DMS153 treated with DMSO at 0.1 percent for 48 hours (cell line): ENCODE measurements around the gene HASPIN.

Source experiments
- DNase-seq: peaks from one replicate; lab custom pipeline; 2025; ENCODE audit not compliant: unreplicated experiment; lab: John Stamatoyannopoulos, UW

The HASPIN gene

GRCh38 chr17:3762922-3763776, 39.4 kb downstream of the HASPIN start:
- DNase-seq, result no peak

GRCh38 chr17:3763777-3764170, 40.1 kb downstream of the HASPIN start:
- no peak for DNase-seq

DNA sequence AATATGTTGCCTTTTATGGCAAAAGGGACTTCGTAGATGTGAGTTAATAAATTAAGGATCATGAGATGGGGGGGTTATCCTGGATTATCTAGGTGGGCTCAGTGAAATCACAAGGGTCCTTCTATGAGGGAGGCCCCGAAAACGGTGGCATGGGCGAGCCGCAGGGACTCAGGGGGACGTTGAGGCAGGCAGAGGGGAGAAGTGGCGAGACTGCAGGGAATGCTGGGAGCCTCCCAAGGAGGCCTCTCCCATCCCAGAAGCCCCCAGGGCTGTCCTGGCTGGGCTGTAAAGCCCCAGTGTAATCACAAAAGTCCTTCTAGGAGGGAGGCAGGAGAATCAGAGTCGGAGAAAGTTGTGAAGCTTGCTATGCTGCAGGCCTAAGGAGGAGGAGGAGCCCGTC, 42.3 kb downstream of the HASPIN start:
- DNase-seq, result no peak

DNA sequence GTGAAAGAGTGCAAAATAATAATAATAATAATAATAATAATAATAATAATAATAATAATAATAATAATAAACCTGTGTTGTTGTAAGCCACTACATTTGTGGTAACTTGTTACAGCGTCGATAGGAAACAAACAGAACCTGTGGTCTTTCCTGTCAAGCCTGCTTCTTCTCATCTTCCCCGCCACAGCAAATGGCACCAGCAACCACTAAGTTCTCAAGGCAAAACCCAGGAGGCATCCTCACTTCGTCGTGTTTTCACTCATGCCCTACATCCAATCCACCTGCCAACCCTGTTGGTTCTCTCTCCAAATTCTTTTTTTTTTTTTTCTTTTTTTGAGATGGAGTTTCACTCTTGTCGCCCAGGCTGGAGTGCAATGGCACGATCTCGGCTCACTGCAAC, 43.1 kb downstream of the HASPIN start:
- no peak for DNase-seq

DNA sequence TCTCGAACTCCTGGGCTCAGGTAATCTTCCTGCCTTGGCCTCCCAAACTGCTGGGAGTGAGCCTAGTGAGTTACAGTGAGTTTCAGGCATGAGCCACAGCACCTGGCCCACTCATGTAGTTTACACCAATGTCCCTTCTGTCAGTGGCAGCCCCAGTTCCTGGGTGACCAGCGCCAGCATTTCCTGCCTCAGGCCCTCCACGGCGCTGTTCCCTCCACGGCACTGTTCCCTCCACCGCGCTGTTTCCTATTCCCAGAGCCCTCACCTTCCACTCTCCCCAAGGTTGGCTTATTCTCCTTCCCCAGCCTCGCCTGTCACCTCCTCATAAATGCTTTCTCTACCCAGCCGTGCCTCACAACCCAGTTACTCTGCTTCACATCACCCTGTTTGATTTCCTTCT, 44.6 kb downstream of the HASPIN start:
- DNase-seq, result no peak

DNA sequence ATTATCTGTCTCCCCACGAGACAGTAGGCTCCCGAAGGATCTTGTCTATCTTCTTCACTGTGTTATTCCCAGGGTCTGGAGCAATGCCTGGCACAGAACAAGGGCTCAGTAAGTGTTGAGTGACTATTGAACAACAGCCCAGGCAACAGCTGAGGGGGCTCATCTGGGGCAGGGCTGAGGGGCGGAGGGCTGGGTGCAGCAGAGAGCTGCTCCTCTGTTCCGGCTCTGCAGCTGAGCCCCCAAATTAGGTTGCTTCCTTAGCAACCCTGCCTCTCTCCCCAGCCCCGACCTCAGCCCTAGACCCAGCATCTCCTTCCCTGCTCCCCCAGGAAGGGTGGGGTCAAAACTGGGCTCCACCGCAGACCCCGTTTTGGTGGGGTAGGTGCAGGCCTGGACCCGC, 45.1 kb downstream of the HASPIN start:
- DNase-seq, result no peak

DNA sequence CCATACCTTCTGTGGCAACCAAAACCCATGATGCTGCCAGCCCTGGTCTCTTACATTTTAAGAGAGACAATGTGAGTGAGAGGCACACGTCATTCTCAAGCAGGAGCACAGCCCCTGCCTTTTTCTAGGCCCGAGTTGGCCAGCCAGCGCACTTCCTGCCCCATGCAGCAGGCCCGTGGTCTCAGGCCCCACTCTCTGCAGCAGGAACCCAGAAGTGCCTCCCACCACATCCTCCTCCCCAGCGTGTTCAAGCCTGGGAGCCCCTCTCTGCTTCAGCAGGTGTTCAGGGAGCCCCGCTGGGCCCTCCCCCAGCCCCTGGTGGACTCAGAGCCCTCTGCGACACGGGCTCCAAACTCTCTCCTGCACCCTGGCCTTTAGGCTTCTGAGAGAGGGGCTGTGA, 46.8 kb downstream of the HASPIN start:
- DNase-seq, result no peak

DNA sequence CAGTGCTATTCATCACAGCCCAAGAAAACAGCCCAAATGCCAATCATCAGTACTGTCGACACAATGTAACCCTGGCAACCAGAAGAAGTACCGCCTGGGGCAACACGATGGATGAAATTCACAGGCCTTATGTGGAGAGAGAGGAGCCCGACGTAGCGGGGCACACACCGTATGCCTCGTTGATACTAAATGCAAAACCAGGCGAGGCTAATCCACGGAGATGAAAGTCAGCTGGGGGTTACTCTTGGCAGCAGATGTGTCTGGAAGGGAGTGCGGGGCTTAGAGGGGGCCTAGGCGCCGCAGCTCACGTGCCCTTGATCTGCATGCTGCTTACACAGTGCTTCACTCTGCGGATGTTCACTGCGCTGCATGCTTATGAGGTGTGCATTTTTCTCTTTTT, 47.4 kb downstream of the HASPIN start:
- DNase-seq, result no peak

DNA sequence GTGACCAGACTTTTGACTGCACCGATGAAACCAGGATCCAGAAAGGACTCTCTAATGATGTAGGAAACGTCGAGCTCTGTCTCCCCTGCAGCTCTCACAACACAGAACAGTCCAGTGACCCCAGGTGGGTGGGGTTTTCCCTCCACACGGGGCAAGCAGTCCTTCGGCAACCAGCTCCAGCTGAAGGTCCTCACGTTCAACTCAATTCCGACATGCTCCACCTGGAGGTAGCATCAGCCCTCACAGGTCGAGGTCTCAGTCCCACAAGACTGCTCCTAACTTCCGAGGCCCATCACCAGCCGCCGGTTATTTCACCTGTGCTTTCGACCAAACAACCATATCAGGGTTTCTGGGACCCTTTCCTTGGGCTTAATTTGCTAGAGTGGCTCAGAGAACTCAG, 49.1 kb downstream of the HASPIN start:
- DNase-seq, result no peak

- DNase-seq, result no peak
Measured at GRCh38 chr17:3773511-3773910, 49.8 kb downstream of the HASPIN start.

DNA sequence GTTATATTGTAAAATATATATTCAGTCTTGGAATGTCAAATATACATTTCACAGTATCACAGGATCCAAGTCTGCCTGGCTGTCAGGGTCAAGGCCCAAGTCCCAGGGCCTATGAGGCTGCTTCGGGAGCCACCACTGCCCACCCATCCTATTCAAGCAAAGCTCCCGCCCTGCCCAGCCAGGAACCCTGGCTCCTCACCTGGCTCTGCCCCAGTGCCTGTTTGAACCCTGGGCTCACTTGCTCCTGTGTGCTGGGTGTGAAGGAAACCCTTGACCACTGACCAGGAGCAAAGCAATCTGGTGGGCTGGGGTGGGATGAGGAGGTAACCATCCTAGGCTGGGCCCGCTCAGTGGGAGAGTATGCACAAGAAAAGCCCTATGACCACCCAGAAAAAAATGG, 50.3 kb downstream of the HASPIN start:
- DNase-seq, result no peak
